Sigmoid colon (tissue), 7 donors: ENCODE measurements around the gene TFEB. TPM values are rescaled to one million over a fixed set of nuclear protein-coding genes. Genes with fewer than 3 reads are reported as not detected.

Experiments
- DNase-seq: peaks from one replicate; pipeline ENCODE4 v3.0.0-alpha.2; 2019
- H3K27ac ChIP-seq, 4 donors: fragments of 200-600 bp; sonication (generic); one replicate each; pipeline ENCODE4 v1.5.1; 2016 to 2019; ENCODE audit warnings: mild to moderate bottlenecking in 1 of 4
- H3K27me3 ChIP-seq, 3 donors: fragments of 200-600 bp; sonication (generic); one replicate each; pipeline ENCODE4 v1.5.1; 2019; ENCODE audit warnings: mild to moderate bottlenecking in 1 of 3
- H3K36me3 ChIP-seq, 4 donors: fragments of 200-600 bp; sonication (generic); one replicate each; pipeline ENCODE4 v1.5.1; 2016 to 2019
- H3K4me1 ChIP-seq, 4 donors: fragments of 200-600 bp; sonication (generic); one replicate each; pipeline ENCODE4 v1.5.1; 2017 to 2019
- H3K4me3 ChIP-seq, 4 donors: fragments of 200-600 bp; sonication (generic); one replicate each; pipeline ENCODE4 v1.5.1; 2017 to 2019; ENCODE audit warnings: mild to moderate bottlenecking in 2 of 4, moderate library complexity in 1 of 4
- H3K9me3 ChIP-seq, 4 donors: fragments of 200-600 bp in 3 of 4; sonication (generic) in 3 of 4; one replicate each; pipeline versions ENCODE4 v1.5.1 to v1.6.1; 2013 to 2019
- EP300 ChIP-seq, 4 donors: sonication (generic); formaldehyde crosslinking; IDR thresholded peaks; one replicate each; pipeline ENCODE4 v1.6.1; 2017; ENCODE audit warnings: antibody characterized with exemption in 4 of 4
- POLR2A ChIP-seq, 2 donors: fragments of 450-650 bp; IDR thresholded peaks; one replicate each; pipeline ENCODE4 v1.6.1; 2016; ENCODE audit warnings: antibody characterized with exemption in 2 of 2, mild to moderate bottlenecking in 2 of 2, moderate library complexity in 2 of 2
- POLR2AphosphoS5 ChIP-seq, 4 donors: sonication (generic); formaldehyde crosslinking; IDR thresholded peaks; one replicate each; pipeline ENCODE4 v1.6.1; 2017; ENCODE audit warnings: antibody characterized with exemption in 4 of 4
- WGBS, 2 donors: extraction: QIAGEN DNeasy Blood & Tissue Kit; methylation state at CpG; one replicate each; pipeline ENCODE4 v1.1.7; 2013; 5-methylcytosine and 5-hydroxymethylcytosine counted together
- intact Hi-C: fragments of 100-400 bp; cut with DNase I; formaldehyde crosslinking; loops from one replicate; pipeline ENCODE4 v1.15.1; 2023
- polyA plus RNA-seq, 3 donors: library from polyadenylated mRNA; stranded (reverse); fragments of 200-250 nt; gene quantifications; one replicate each; pipeline ENCODE4 v1.2.3, GENCODE V29; 2013
- total RNA-seq, 4 donors: library from RNA; depleted of rRNA; stranded (reverse); fragments of >200 nt; gene quantifications; one replicate each; pipeline ENCODE4 v1.1.0, GENCODE V29; 2016
- TF ChIP-seq, protein P1 (sequence below), 4 experiments: fragments of 450-650 bp in 3 of 4; fragments of 200-600 bp in 1 of 4; IDR thresholded peaks; one replicate each; pipeline ENCODE4 v1.5.1; 2016 to 2019; ENCODE audit warnings: antibody characterized with exemption in 4 of 4, mild to moderate bottlenecking in 3 of 4, moderate library complexity in 2 of 4
- donor health status: healthy with polysubstance abuse.
- donor health status: Bipolar disorder and iron deficiency.
- donor health status: healthy.

The TFEB gene
- total and polyA plus RNA-seq, 7 donors, result 21.0 to 40.9 (median 28.2) TPM

DNA sequence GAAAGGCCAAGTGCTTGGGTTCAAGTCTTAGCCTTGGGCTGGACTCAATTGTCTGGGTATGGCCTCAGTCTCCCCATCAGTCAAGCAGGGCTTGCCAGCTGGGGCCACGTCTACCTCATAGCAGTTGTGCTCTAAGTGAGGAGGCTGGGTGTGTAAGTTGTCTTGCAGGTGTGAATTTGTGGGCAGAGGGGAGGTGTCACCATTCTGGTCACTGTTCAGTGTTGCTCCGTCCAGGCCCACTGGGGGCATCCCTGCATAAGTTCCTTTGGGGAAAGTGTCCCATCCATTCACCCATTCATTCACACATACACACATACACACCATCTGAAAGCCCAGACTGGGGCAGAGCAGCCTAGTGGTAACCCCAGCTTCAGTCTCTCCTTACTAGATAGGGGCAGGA, 36.3 kb downstream of the TFEB start:
- Histone ChIP-seq H3K9me3 (no peaks in the 10 kb centered on the region), H3K4me3 (no peak overlapping the region), H3K27ac (peak overlapping the region in 2 of 4 donors; percentile 19 to 29), H3K27me3 (no peaks in the 10 kb centered on the region), H3K4me1 (peaks cover 0 to 31% (median 18%) of the 10 kb centered on the region in 4 donors), H3K36me3 (peaks cover 0 to 16% (median 2%) of the 10 kb centered on the region in 4 donors)
- WGBS, 2 donors, result 91 to 93% methylated on average over 2 of the region's 2 CpGs
- TF ChIP-seq POLR2A (IDR thresholded peaks at IDR 0.05) (no peak), EP300 (IDR thresholded peaks at IDR 0.05) (no peak), POLR2AphosphoS5 (IDR thresholded peaks at IDR 0.05) (no peak)
- TF ChIP-seq, protein P1, sequence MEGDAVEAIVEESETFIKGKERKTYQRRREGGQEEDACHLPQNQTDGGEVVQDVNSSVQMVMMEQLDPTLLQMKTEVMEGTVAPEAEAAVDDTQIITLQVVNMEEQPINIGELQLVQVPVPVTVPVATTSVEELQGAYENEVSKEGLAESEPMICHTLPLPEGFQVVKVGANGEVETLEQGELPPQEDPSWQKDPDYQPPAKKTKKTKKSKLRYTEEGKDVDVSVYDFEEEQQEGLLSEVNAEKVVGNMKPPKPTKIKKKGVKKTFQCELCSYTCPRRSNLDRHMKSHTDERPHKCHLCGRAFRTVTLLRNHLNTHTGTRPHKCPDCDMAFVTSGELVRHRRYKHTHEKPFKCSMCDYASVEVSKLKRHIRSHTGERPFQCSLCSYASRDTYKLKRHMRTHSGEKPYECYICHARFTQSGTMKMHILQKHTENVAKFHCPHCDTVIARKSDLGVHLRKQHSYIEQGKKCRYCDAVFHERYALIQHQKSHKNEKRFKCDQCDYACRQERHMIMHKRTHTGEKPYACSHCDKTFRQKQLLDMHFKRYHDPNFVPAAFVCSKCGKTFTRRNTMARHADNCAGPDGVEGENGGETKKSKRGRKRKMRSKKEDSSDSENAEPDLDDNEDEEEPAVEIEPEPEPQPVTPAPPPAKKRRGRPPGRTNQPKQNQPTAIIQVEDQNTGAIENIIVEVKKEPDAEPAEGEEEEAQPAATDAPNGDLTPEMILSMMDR (IDR thresholded peaks at IDR 0.05), result no peak
- intact Hi-C loops, result no loop called here
- no peak for DNase-seq

DNA sequence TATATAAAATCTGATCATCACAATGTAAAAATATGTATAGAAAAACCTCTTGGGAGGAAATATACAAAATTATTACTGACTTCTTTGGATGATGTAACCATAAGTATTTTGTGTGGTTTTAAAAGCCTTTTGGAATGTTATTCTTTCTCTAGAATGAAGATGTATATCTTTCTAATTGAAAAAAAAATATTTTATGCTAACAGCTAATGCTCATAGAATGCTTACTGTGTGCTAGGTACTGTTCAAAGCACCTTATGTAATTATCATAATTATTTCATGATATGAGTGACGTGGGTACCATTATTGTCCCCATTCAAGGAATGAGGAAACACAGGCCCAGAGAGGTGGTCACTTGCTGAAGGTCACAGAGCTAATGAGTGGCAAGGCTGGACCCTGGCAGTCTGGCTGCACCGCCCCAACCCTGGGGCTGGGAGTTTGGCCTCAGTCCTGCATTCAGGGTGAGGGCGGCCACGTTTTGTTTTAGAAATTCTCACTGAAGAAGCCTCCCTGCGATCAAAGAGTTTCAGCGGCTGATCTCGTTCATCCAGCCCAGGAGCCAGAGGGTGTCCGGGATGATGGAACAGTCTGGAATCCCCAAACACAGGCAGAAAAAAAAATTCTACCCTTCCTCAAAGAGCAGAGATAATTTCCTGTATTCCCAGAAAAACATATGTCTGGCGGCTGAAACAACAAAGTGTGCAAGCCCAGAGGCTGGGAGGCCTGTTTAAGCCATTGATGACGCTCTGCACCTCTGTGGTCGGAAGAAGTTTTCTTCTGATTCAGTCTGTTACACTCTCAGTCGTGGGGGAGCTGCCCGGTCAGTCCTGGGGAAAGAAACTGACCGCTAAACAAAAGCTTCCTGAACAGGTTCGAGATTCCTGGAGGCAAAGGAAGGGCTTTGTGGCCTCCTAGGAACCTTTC, 37.3 kb downstream of the TFEB start:
- Histone ChIP-seq H3K4me1 (peaks cover 0 to 32% (median 14%) of the 10 kb centered on the region in 4 donors), H3K4me3 (no peak overlapping the region), H3K27me3 (no peaks in the 10 kb centered on the region), H3K9me3 (no peaks in the 10 kb centered on the region), H3K27ac (peak overlapping the region in 3 of 4 donors; percentile 9 to 29 (median 19)), H3K36me3 (peaks cover 0 to 16% (median 2%) of the 10 kb centered on the region in 4 donors)
- WGBS, 2 donors, result 83 to 85% methylated on average over 15 of the region's 15 CpGs
- intact Hi-C loops, result no loop called here
- TF ChIP-seq, protein P1 (IDR thresholded peaks at IDR 0.05), result no peak
- TF ChIP-seq EP300 (IDR thresholded peaks at IDR 0.05) (no peak), POLR2A (IDR thresholded peaks at IDR 0.05) (no peak), POLR2AphosphoS5 (IDR thresholded peaks at IDR 0.05) (no peak)
- no peak for DNase-seq

- no peak for TF ChIP-seq POLR2AphosphoS5 (IDR thresholded peaks at IDR 0.05)
- no peak for TF ChIP-seq EP300 (IDR thresholded peaks at IDR 0.05)
- TF ChIP-seq, protein P1 (IDR thresholded peaks at IDR 0.05), result no peak
- no peak for TF ChIP-seq POLR2A (IDR thresholded peaks at IDR 0.05)
- 93 to 94% methylated on average over 6 of the region's 6 CpGs for whole genome bisulfite sequencing, 2 donors
- Histone ChIP-seq H3K4me3 (no peak overlapping the region), H3K27me3 (no peaks in the 10 kb centered on the region), H3K4me1 (peaks cover 0 to 30% (median 9%) of the 10 kb centered on the region in 4 donors), H3K27ac (no peak overlapping the region), H3K36me3 (peaks cover 0 to 16% (median 0%) of the 10 kb centered on the region in 4 donors), H3K9me3 (no peaks in the 10 kb centered on the region)
- no peak for DNase-seq
- intact Hi-C loops, result no loop called here
Measured at GRCh38 chr6:41696788-41697187, 38.6 kb downstream of the TFEB start.

- TF ChIP-seq, protein P1 (IDR thresholded peaks at IDR 0.05), result no peak
- TF ChIP-seq POLR2A (IDR thresholded peaks at IDR 0.05), result no peak
- no peak for TF ChIP-seq POLR2AphosphoS5 (IDR thresholded peaks at IDR 0.05)
- no peak for TF ChIP-seq EP300 (IDR thresholded peaks at IDR 0.05)
- H3K9me3 ChIP-seq, result no peaks in the 10 kb centered on the region
- DNase-seq, result no peak
- 91 to 95% methylated on average over 6 of the region's 6 CpGs for WGBS, 2 donors
- H3K27ac ChIP-seq, result no peak overlapping the region
- peaks cover 0 to 28% (median 9%) of the 10 kb centered on the region in 4 donors for H3K4me1 ChIP-seq
- H3K4me3 ChIP-seq, result no peak overlapping the region
- H3K27me3 ChIP-seq, result no peaks in the 10 kb centered on the region
- H3K36me3 ChIP-seq, result peaks cover 2 to 20% (median 3%) of the 10 kb centered on the region in 4 donors
- intact Hi-C loops, result no loop called here
Measured at GRCh38 chr6:41695825-41696224, 39.6 kb downstream of the TFEB start.
